Keratinocyte (primary cell): Measurements from ENCODE around the gene SBNO2. TPM values are rescaled to one million over a fixed set of nuclear protein-coding genes. Genes with fewer than 3 reads are reported as not detected.

ENCODE experiments used
- DNase-seq: peaks from one replicate; pipeline ENCODE4 v3.0.0-alpha.2; 2011; ENCODE audit warnings: low read depth, missing footprints, low spot score
- FAIRE-seq: peaks from 2 replicates; lab custom pipeline; 2011; peaks lifted over from hg19 to GRCh38; lab: Jason Lieb, UNC
- H2AFZ ChIP-seq: 2 replicates; pipeline ENCODE4 v1.6.0; 2012; ENCODE audit warnings: low read length, control low read depth, inconsistent platforms; ENCODE audit not compliant: control insufficient read depth
- H3K27ac ChIP-seq: 2 replicates; pipeline ENCODE4 v1.5.1; 2011; ENCODE audit warnings: low read length; ENCODE audit not compliant: control insufficient read depth, insufficient read depth
- H3K27me3 ChIP-seq: 3 replicates; pipeline ENCODE4 v1.6.0; 2011; ENCODE audit warnings: low read length; ENCODE audit not compliant: control insufficient read depth, insufficient read depth; ENCODE audit errors: extremely low read depth
- H3K36me3 ChIP-seq, 2 experiments: 2 replicates in 1 of 2; 3 replicates in 1 of 2; pipeline ENCODE4 v1.5.1; 2011; ENCODE audit warnings: low read length in 2 of 2, mild to moderate bottlenecking in 1 of 2; ENCODE audit not compliant: control insufficient read depth in 2 of 2, insufficient read depth in 2 of 2; ENCODE audit errors: extremely low read depth in 1 of 2
- H3K4me1 ChIP-seq: 3 replicates; pipeline ENCODE4 v1.5.1; 2011; ENCODE audit warnings: low read length; ENCODE audit not compliant: control insufficient read depth, insufficient read depth; ENCODE audit errors: extremely low read depth
- H3K4me2 ChIP-seq: 3 replicates; pipeline ENCODE4 v1.6.0; 2011; ENCODE audit warnings: low read depth, low read length; ENCODE audit not compliant: control insufficient read depth, insufficient read depth; ENCODE audit errors: extremely low read depth
- H3K4me3 ChIP-seq, 3 experiments: fragments of 200-600 bp in 1 of 3; sonication (generic) in 1 of 3; 2 replicates in 2 of 3; 3 replicates in 1 of 3; pipeline ENCODE4 v1.5.1; 2011 to 2016; ENCODE audit warnings: low read length in 3 of 3, mild to moderate bottlenecking in 3 of 3, control low read depth in 2 of 3, inconsistent platforms in 1 of 3, low read depth in 1 of 3, mixed read lengths in 1 of 3, mixed run types in 1 of 3, moderate library complexity in 1 of 3; ENCODE audit not compliant: control insufficient read depth in 2 of 3, insufficient read depth in 2 of 3; ENCODE audit errors: extremely low read depth in 1 of 3
- H3K79me2 ChIP-seq: 2 replicates; pipeline ENCODE4 v1.6.0; 2012; ENCODE audit warnings: low read length; ENCODE audit not compliant: control insufficient read depth, insufficient read depth
- H3K9ac ChIP-seq: 3 replicates; pipeline ENCODE4 v1.6.0; 2011; ENCODE audit warnings: low read length; ENCODE audit not compliant: control insufficient read depth, insufficient read depth; ENCODE audit errors: extremely low read depth
- H3K9me1 ChIP-seq: 3 replicates; pipeline ENCODE4 v1.6.0; 2011; ENCODE audit warnings: low read length; ENCODE audit not compliant: control insufficient read depth, insufficient read depth; ENCODE audit errors: extremely low read depth
- H3K9me3 ChIP-seq: 2 replicates; pipeline ENCODE4 v1.5.1; 2012; ENCODE audit warnings: low read depth, low read length; ENCODE audit not compliant: control insufficient read depth
- H4K20me1 ChIP-seq: 3 replicates; pipeline ENCODE4 v1.6.0; 2011; ENCODE audit warnings: low read length; ENCODE audit not compliant: control insufficient read depth, insufficient read depth; ENCODE audit errors: extremely low read depth
- CTCF ChIP-seq, 3 experiments: IDR thresholded peaks in 1 of 3; conservative IDR thresholded peaks in 1 of 3; optimal IDR thresholded peaks in 1 of 3; 2 replicates in 2 of 3; 3 replicates in 1 of 3; pipeline versions ENCODE3 to v1.5.1; 2011; ENCODE audit warnings: low read length in 3 of 3, mild to moderate bottlenecking in 3 of 3, moderate library complexity in 2 of 3, control low read depth in 1 of 3, inconsistent platforms in 1 of 3; ENCODE audit not compliant: insufficient read depth in 2 of 3; ENCODE audit errors: extremely low read depth in 1 of 3
- EZH2 ChIP-seq: IDR thresholded peaks from one replicate; pipeline ENCODE4 v1.6.1; 2012; ENCODE audit warnings: inconsistent platforms, mild to moderate bottlenecking, low read length, moderate library complexity
- dilution Hi-C: fragments of 300-500 bp; cut with MboI; formaldehyde crosslinking; loops from one replicate; pipeline ENCODE4 v1.7.0; 2020; ENCODE audit warnings: low sequenced_read_pairs; ENCODE audit not compliant: extremely low pct_ligation_motif_present
- polyA plus RNA-seq, 5 experiments: library from polyadenylated mRNA; depleted of rRNA in 3 of 5; stranded (reverse) in 3 of 5; stranded (forward) in 1 of 5; unstranded in 1 of 5; fragments of >200 nt; gene quantifications; 1 replicate in 1 of 5; 2 replicates in 3 of 5; 3 replicates in 1 of 5; pipeline versions ENCODE4 v1.2.1 to v1.2.3, GENCODE V29; 2011 to 2012; ENCODE audit warnings: missing spikeins in 2 of 5, low read depth in 1 of 5, low replicate concordance in 1 of 5

SBNO2 gene
- polyA plus RNA-seq, 1 donor (not counting 4 experiments of a cell fraction or from before 2014, with no cell fraction given) = 10.9 TPM

- H3K36me3 ChIP-seq = no peaks in the 10 kb centered on the region
- no peak overlapping the region for H3K9ac ChIP-seq
- FAIRE-seq (no peak), DNase-seq (no peak)
- H3K4me3 ChIP-seq = no peak overlapping the region
- dilution Hi-C loops = no loop called here
- H3K9me1 ChIP-seq = no peaks in the 10 kb centered on the region
- no peak overlapping the region for H2AFZ ChIP-seq
- peaks cover 24% of the 10 kb centered on the region for H3K79me2 ChIP-seq
- H3K4me2 ChIP-seq = no peak overlapping the region
- TF ChIP-seq CTCF (optimal IDR thresholded peaks at IDR 0.05 in 1 of 3, IDR thresholded peaks at IDR 0.05 in 1 of 3, conservative IDR thresholded peaks at IDR 0.05 in 1 of 3; ENCODE audit: extremely low read depth in 1 of 3, insufficient read depth in 2 of 3, low read length in 3 of 3) (no peak), EZH2 (no peak)
- H3K27me3 ChIP-seq = no peaks in the 10 kb centered on the region
- no peak overlapping the region for H3K27ac ChIP-seq
- H3K9me3 ChIP-seq = peaks cover 2% of the 10 kb centered on the region
- peaks cover 31% of the 10 kb centered on the region for H3K4me1 ChIP-seq
- no peaks in the 10 kb centered on the region for H4K20me1 ChIP-seq
Observed at GRCh38 chr19:1097810-1098176, 76.3 kb downstream of the SBNO2 start.

GRCh38 chr19:1094978-1095701 lies 78.9 kb downstream of the SBNO2 start, which contains the start of gene POLR2E:
POLR2E (minus strand) TSS chr19:1095375; CDS start chr19:1095315, 60 bp downstream.
- FAIRE-seq = peak; percentile 44
- TF ChIP-seq EZH2 (no peak), CTCF (optimal IDR thresholded peaks at IDR 0.05 in 1 of 3, IDR thresholded peaks at IDR 0.05 in 1 of 3, conservative IDR thresholded peaks at IDR 0.05 in 1 of 3; ENCODE audit: extremely low read depth in 1 of 3, insufficient read depth in 2 of 3, low read length in 3 of 3) (no peak)
- Histone ChIP-seq H4K20me1 (no peaks in the 10 kb centered on the region), H3K36me3 (peaks cover 8 to 11% of the 10 kb centered on the region in 2 experiments), H3K4me1 (peaks cover 18% of the 10 kb centered on the region), H3K4me3 (peak within 1 kb of the TSS; percentile 66 to 93 (median 72)), H3K9me3 (peaks cover 2% of the 10 kb centered on the region), H3K4me2 (peak within 1 kb of the TSS; percentile 78), H3K27me3 (no peaks in the 10 kb centered on the region), H3K27ac (peak within 1 kb of the TSS; percentile 64), H3K9ac (peak within 1 kb of the TSS; percentile 91), H3K79me2 (peaks cover 33% of the 10 kb centered on the region), H3K9me1 (no peaks in the 10 kb centered on the region), H2AFZ (peak within 1 kb of the TSS; percentile 30)
- DNase-seq = peak; percentile 82
- dilution Hi-C loops = no loop called here
